AG20443 (cell line): ENCODE data around the gene USP47.
A peak's percentile ranks its signal among the peaks of the same experiment; 100 is the strongest.

Experiments
- DNase-seq: peaks from one replicate; pipeline ENCODE4 v3.0.0; 2012; ENCODE audit warnings: low spot score, mixed read lengths

Gene USP47

DNA sequence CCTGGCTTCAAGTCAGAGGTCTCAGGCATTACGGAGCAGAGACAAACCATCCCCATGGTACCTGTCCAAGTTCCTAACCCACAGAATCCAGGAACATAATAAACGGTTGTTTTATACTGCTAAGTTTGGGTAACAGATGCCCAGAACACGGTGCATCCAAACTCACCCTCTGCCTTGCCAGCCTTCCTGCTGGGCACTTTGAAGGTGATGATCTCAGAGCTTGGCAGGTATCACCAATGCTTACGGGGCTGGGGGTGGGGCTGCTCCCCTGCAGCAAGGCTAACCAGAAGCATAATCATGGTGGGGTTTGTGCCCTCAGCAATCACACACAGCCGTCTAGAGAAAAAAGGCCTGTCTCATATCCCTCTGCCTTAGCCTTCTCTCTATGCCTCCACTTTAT is 139.6 kb downstream of the USP47 start:
- no peak for DNase-seq

DNA sequence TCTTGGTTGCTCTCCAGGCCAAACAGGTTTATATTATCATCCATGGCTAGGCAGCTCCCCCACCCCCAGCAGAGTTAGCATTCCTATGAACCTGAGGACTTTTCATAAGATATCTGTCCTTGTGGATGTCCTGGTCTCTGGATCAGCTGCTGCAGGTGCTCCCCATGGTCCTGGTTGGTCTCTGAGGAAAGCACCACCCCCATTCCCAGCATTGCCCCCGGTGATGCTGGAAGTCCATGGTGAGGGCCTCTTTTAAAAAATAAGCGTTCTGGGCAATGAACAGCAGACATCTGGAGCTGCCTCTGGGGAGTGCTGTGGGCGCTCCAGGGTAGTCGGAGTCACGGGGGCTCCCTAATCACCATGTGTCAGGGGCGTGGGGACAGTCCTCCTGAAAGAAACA is 140.1 kb downstream of the USP47 start:
- no peak for DNase-seq

DNA sequence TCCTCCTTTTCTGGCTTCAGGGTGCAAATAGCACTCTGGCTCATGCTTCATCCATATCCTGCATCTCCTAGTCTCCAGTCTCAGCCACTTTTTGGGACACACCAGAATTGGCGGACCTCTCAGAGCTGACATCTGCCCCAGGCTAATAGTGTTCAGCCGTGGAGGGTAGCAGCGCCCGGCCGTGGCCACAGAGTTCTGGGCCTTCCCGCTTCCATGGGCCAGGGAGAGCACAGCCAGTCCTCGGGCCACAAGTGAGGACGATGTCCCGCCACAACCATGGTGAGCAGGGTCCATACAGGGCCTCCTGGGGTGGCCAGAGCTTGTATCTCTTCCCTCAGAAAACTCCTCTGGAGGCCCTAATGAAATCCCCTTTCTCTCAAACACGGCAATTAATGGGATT is 140.7 kb downstream of the USP47 start:
- no peak for DNase-seq

DNA sequence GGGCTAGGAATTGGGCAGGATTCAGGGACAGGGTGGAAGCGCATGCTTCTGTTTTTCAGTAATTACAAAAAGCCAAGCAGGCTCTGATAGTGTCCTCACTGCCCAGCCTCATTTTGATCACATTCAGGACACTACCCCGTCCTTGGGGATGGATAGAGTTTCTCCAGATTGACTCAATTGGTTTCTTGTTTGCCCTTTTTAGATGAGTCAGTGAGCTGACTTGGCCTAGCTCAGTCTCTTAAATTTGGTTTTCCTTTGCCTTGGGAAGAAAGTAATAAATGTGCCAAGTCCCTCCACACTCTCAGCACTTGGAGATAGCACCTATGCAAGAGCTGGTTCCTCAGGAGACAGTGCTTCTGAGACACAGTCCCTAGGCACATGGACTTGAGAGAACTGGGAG is 141.2 kb downstream of the USP47 start:
- peak; percentile 36 for DNase-seq

DNA sequence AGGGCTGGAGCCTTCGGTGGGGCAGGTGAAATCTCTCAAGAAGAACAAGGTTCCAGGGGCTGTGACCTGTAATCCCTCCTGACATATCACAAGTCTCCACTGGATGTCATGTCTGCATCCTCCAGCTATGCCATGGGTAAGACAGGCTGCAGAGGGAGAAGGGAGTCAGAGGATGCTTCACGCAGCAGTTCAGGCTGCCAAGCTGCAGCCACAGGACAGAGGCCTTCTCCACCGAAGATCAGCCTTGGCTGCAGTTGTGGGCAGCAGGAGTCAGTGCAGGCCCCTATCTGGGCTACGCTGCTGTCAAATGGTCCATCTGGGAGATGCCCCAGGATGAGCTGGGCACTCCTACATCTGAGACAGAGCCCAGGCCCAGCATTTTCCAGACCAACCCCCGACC is 141.7 kb downstream of the USP47 start:
- DNase-seq, result no peak

DNA sequence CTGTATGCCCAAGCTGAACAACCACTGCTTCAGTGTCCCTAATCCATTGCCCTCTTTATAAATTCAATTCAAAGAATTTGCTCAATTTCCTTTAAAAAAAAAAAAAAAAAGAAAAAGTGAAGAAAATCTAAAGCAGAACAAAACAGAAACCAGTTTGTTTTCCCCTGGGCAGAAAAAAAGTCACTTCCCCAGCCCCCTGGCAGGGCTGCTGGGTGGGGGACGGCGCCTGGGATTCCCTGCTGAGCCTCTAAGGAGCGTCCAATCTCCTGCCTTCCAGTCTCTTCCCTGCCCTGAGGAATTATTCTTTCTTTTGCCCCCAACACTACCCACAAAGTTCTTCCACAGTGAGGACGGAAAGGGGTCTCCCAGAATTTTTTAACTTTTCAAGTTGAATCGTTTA is 142.8 kb downstream of the USP47 start:
- DNase-seq, result no peak

DNA sequence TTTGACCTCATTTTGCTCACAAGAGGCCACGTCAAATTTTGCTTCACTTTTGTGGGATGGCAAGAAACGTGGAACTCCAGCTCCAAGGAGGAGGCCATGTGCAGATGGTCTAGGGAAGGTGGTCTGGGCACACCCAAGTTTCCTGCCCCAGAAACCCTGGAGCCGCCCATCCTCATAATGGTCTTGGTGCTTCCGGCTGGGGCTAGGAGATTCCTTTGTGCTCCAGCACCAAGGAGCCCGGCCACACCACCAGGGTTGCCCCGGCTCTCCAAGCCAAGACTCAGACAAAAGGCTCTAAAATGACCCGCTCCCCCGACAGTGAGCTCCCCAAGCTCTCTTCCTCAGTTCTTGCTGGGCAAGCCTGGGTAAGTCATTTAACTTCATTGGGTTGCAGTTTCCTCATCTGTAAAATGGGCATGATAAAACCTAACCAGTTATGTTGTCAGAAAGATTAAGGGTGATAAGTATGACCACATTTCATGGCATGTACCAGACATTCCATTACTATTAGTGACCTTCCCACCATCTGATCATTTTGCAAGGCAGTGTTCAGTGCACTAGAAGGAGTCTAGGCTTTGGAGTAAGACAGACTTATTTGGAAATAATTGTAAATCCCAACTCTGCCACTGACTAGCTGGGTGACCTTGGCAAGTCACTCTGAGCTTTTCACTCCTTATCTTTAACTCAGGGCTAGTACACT is 143.4 kb downstream of the USP47 start:
- peak; percentile 56 for DNase-seq

DNA sequence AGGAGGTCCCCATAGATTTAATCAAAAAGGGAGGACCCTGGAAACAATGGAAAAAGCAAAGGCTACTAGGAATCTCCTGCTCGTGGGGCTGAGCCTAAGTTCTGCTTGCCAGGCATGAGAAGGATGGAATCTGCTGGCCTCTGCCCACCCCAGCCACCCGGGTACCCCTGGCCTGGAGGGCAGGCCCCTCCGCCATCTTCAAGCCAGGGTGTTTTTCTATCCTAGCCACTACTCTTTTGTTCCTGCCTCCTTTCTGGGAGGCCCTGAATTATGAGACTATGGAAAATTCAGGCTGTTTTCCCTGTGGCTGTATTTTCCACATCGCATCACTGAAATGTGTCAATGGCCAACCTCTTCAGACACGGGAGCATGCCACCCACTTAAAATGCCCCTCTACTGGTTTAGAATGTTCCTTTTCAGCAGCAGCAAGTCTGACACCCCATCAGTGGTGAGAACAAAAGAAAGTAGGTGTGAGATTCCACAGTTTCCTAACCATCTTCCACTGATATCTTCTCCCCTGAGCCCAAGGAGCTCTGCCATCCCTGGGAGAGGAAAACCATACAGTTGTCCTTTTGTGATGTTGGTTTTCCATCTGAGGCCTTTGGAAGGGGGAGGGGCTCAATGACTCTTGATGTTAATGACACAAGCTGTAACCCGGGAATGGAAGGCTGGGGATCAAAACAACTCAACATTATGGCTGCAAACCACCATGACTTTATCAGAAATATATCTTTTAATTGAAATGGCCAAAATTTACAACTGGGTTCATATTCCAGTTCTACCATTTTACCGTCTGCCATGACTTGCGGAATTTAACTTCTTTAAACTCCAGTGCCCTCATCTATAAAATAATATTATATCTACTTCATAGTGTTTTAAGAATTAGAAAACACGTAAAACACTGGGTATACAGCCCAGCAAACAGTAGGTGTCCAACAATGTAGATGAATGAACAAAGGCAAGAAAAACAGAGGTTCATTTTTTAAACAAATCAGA is 144.5 kb downstream of the USP47 start:
- no peak for DNase-seq

DNA sequence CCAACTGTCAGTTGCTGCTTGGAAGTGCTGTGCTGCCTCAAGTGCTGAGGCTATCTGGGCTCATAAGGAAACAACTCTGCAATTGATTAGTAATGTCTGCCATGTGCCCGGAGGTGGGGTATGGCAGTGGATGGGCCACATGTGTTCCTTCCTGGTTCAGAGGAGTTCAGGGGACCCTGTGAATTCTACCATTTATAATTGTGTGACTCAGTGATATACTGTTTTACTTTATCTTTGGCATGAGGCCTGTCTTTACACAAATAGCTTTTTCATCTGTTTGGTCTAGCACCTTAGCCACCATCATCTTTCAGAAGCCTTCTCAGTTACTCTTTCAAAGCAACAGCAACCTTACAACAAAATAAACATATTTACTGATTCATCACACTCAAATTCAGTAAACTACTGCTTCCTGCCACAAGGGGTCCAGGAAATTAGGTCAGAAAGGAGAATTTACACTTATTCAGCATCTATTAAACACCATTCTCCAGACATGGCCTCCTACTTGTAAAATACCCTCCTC is 145.8 kb downstream of the USP47 start:
- DNase-seq, result peak; percentile 25

DNA sequence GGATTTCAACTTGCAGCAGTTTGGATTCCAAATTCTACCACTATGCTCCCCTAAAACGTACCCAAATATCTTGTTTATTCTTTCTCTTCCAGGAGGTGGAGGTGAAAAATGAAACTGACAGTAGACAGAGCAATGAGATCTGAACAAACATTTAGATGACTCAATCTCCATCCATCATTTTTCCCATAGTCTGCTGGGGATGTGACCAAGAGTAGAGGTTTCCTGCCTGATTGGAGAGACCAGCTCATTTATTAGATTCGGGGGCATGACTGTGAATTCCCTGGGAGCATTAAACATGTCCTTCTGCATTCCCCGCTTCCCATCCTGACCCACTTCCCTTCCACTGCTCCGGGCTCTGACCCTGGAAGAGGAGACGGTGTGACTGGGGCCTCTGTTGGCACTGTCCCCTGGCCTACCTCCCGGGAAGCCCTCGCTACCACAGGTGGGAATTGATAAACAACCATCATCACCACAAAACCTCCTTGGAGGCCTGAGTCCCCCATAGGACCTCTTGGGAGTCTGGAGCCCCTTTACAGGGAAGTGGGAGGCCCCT is 146.4 kb downstream of the USP47 start:
- peak; percentile 43 for DNase-seq

DNA sequence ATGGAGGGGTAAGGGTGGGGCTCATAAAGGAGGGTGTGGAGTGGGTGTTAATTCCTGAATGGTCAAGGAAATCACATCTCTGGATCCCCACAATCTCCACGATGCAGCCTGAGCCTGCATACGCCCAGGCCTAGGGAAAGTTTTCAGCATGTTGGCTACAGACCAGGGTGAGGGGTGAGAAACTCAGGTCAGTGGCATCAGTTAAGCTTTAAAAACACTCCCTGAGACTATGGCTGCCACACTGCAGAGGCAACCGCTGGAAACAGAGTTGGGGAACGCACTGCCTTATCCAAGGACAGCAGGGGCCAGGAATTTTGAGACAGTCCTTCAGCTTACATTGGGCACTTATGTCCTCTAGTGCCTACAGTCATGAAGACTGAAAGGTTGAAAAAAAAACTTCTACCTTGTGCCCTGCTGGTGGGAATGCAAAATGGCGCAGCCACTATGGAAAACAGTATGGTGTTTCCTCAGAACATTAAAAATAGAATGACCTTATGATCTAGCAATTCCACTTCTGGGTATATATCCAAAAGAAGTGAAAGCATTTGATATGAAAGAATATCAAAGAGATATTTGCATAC is 147.0 kb downstream of the USP47 start:
- DNase-seq, result no peak

DNA sequence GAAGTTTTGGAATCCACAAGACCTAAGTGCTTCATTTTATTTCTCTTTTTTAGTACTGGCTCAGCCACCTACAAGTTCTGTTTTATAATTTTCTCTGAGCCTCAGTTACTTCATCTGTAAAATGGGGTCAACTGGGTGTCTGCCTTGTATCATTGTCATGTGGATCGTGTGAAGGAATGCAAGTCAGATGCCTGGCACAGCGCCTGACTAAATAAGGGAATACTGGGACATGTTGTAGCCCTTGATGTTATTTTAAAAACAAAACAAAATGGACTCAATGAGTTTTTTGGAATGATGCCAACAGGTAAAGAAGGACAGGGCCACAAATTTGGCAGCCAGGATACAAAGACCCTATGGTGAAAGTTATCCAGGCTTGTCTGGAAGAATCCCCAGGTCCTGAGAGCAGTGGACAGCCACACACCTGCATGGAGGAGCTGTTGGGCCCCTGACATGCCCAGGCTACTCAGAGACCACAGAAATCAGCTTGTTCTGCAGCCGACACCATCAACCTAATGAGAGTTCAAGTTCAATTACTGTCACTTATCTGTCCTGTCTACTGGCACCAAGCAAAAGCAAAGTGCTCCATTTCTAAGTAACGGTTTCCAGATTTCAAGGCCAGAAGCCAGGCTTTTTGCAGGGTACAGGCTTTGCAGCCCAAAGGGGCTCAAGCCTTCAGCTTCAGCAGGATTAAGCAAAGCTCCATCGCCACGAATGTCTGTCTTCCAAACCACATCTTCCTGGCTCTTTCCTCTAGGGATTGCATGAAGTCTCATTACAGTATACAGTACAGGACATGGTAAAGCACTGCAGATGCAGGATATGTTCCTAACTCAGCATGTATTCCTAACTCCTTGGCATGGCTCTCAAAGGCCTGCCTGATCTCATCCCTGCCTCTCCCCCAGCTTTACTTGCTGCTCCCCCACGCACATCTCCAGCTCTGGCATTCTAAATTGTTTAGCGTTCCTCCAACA is 148.3 kb downstream of the USP47 start:
- peak; percentile 22 for DNase-seq

DNA sequence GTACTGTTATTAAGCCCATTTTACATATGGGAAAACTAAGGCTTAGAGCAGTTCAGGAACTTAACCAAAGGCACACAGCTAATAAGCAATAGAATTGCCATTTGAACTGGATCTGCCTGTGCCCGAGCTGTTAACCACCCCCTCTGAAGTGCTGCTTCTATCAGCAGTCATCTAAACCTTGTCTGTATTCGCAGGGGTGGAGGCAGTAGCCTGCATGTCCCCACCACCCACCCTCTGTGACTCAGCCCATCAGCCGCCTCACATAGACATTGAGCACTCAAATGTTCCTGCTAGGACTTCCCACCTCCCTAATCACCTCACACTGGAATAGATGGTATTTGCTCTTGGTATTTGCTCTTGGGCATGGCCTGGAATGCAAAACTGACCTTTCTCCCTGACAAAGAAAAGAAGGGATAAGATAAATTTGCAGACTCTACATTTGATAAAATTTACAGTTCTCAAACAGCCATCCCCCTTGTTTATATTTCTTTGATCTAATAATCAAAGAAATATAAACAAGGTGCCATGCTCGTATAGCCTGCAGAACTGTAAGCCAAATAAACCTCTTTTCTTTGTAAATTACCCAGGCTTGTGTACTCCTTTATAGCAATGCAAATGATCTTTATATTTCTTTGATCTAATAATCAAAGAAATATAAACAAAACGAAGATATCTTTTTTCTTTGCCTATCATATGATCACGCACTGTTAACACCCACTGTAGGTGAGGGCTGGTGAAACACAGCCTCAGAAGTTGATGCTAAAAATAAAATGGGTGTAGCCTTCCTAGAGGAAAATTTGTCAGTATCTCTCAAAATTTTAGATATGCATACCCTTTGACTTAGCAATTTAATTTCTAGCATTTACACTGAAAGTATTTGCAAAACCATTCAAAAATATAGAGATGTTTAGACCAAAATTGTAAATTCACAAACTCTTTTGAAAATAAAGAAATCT is 150.8 kb downstream of the USP47 start:
- DNase-seq, result no peak

DNA sequence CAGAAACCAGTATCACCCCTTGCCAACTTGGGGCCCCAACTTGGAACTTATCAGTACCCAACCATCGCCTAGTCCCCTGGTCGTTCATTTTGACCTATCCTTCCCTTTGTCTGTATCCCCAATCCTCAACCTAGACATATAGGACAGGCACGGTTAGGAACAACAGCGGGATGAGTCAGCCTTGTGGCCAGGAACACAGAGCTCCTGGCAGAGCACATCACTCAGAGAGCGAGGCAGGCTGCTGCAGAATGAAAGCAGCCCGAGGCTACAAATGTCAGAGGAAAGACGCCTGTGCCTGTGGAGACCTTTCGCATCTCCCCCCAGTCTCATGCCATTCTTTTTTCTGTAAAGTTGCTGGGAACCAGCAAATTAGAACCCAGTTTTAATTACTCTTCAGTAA is 152.1 kb downstream of the USP47 start:
- peak; percentile 84 for DNase-seq

DNA sequence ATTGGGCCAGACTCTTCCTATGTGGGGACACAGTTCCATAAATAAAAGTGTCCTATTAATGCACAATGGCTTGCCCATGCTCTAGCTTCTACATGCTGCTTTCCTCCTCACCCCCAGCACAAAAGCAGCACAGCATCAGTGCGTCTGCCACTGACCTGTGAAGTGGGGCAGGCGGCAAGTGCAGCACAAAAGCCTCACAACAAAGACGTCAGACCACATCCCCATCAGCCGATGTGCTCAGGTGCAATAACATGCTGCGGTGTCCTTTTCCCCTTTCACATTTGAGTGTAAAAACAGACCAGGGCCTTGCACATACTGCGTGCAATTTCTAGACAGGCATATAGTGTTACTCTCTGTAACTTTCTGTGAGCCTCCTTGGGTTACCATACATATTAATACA is 153.8 kb downstream of the USP47 start:
- no peak for DNase-seq

DNA sequence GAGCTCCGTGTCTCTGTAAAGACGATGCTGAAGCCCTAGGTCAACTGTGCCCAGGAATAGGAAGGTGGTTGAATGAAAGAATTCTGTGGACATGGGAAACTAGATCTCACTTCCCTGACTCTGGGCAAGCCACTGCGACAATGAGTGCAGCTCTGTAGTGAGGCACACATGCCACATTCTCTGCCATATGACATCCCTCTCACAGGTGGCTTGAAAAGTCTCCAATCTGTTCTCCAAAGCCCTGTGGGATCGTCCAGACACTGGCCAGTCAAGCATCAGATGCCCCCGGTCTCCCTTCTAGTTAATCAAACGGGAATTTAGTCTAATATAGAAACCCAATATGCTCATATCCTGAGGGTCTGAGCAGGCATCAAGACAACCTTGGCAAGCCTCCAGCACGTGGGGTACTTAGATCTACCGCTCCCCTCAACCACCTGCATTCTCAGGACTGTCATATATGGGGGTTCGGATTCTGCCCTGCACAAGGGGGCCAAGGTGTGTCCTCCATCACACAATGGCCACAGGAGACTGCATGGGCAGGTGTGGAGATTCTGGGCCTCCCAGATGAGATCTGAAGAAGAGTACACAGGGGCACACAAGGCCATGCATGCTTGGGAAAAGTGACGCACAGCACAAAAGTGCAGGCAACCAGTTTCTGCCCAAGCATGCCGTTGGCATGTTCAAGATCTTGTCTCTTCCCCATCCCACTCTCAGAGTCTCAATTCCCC is 154.7 kb downstream of the USP47 start:
- no peak for DNase-seq

DNA sequence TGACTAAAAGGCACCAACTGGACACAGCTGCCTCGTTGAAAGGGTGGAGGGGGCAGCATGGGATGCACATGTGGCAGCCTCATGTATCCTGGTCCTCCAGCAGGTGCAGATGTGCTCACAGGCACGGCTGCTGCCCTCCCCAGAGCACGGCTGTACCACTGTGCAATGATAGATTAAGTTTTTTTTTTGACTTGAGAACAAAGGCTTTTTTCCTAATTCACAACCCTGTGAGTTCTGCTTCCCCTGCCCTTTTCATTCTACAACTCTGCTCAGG is 155.2 kb downstream of the USP47 start:
- DNase-seq, result no peak

DNA sequence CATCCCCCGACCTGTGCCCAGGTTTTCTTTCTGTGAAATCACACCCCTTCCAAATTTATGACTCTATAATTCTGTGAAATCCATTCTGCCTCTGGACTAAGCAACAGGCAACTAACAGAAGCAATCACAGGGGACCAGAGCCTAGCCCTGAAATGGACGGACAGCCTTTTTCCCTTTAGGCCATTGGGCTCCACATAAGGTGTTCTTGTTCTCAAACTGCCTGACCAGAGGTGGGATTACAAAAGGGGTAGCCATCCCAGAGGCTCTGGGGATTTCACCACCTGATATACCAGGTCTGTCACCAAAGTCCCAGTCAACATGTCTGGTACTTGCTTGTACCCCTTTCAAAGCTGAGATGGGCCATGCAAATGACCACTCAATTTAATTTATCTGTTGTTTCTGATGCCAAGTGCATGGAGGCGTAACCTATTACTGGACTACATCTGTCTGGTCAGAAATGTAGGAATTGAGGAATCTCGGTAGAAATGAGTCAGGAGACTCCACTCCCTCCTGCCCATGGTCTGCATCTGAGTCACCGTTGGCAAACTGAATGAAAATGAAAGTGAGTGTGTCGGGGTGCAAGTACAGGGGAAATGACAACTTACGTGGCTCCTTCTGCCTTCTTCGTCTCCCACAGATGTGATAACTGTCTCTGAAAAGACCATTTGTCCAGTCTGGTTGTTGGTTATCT is 156.5 kb downstream of the USP47 start:
- DNase-seq, result peak; percentile 91

DNA sequence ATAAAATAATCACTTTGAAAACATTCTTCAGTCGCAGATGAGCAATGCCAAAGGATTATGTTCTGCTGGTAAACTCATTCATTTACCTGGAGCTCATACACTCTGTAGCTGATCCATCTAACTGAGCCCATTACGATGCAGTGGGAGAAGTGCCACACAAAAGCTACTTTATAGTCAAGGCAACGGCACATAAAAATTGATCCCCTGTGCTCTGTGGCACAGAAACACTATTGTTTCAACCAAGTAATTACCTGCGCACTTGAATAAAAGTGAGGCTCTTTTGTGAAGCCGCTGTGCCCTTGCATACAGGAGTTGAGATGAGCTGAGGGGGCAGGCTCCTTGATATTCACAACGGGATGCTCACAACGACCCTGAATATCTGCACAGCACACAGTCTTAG is 159.4 kb downstream of the USP47 start:
- DNase-seq, result no peak
